T-helper 9 cell (primary cell): ENCODE measurements around the gene TMEM255B.
"Not testable (repeated sequence)": the region's sequence is repeated elsewhere in the genome, so short reads cannot be mapped to it uniquely, and the experiment has no call there.

Experiments
- DNase-seq: peaks from one replicate; pipeline ENCODE4 v3.0.0-alpha.2; 2020

TMEM255B gene

GRCh38 chr13:113820813-113821651 lies 62.0 kb downstream of the TMEM255B start:
- no peak for DNase-seq

GRCh38 chr13:113821847-113822246 lies 62.8 kb downstream of the TMEM255B start:
- no peak for DNase-seq

- DNase-seq: no peak
Observed at GRCh38 chr13:113822266-113822665, 63.2 kb downstream of the TMEM255B start.

GRCh38 chr13:113822956-113823744 lies 64.1 kb downstream of the TMEM255B start:
- DNase-seq: no peak

GRCh38 chr13:113823771-113824170 lies 64.7 kb downstream of the TMEM255B start:
- no peak for DNase-seq

GRCh38 chr13:113825841-113826240 lies 66.8 kb downstream of the TMEM255B start:
- DNase-seq: no peak

- DNase-seq: not testable (repeated sequence)
Observed at GRCh38 chr13:113826446-113826845, 67.4 kb downstream of the TMEM255B start.

- DNase-seq: no peak
Observed at GRCh38 chr13:113827021-113827420, 68.0 kb downstream of the TMEM255B start.

GRCh38 chr13:113828282-113828825 lies 69.3 kb downstream of the TMEM255B start:
- no peak for DNase-seq

GRCh38 chr13:113830426-113830950 lies 71.5 kb downstream of the TMEM255B start:
- not testable (repeated sequence) for DNase-seq

- no peak for DNase-seq
Observed at GRCh38 chr13:113831061-113831460, 72.0 kb downstream of the TMEM255B start.

GRCh38 chr13:113832205-113832604 lies 73.2 kb downstream of the TMEM255B start:
- no peak for DNase-seq

- no peak for DNase-seq
Observed at GRCh38 chr13:113832631-113833030, 73.6 kb downstream of the TMEM255B start.

- DNase-seq: no peak
Observed at GRCh38 chr13:113833111-113833830, 74.2 kb downstream of the TMEM255B start.

- DNase-seq: not testable (repeated sequence)
Observed at GRCh38 chr13:113834006-113834405, 75.0 kb downstream of the TMEM255B start.

GRCh38 chr13:113834496-113835200 lies 75.6 kb downstream of the TMEM255B start:
- no peak for DNase-seq

- DNase-seq: no peak
Observed at GRCh38 chr13:113835461-113836270, 76.6 kb downstream of the TMEM255B start.

GRCh38 chr13:113836768-113837559 lies 77.9 kb downstream of the TMEM255B start:
- no peak for DNase-seq

GRCh38 chr13:113837560-113838355 lies 78.7 kb downstream of the TMEM255B start:
- DNase-seq: no peak
